Ectodermal cell (in vitro differentiated cells): ENCODE results near the gene MEF2C.

Experiments used
- H3K27ac ChIP-seq: 2 replicates; pipeline ENCODE4 v1.7.0; 2013; ENCODE audit warnings: mild to moderate bottlenecking, low read depth, low read length; ENCODE audit not compliant: insufficient read depth, poor library complexity, severe bottlenecking
- H3K27me3 ChIP-seq: 2 replicates; pipeline ENCODE4 v1.7.0; 2013; ENCODE audit warnings: mild to moderate bottlenecking, low read length; ENCODE audit not compliant: insufficient read depth, control insufficient read depth, poor library complexity, severe bottlenecking
- H3K36me3 ChIP-seq: one replicate; pipeline ENCODE4 v1.7.0; 2013; ENCODE audit warnings: low read length; ENCODE audit not compliant: control insufficient read depth, insufficient read depth
- H3K4me1 ChIP-seq: one replicate; pipeline ENCODE4 v1.7.0; 2013; ENCODE audit warnings: low read length; ENCODE audit not compliant: control insufficient read depth, insufficient read depth
- H3K4me3 ChIP-seq: 2 replicates; pipeline ENCODE4 v1.7.0; 2013; ENCODE audit warnings: low read depth, low read length, control low read depth; ENCODE audit not compliant: insufficient read depth
- H3K9me3 ChIP-seq: 2 replicates; pipeline ENCODE4 v1.7.0; 2013; ENCODE audit warnings: mild to moderate bottlenecking, low read length, moderate library complexity; ENCODE audit not compliant: control insufficient read depth
- WGBS, 2 experiments: methylation state at CpG; one replicate each; pipeline ENCODE4 v1.1.7; 2013; ENCODE audit warnings: missing lambda C conversion rate in 2 of 2; 5-methylcytosine and 5-hydroxymethylcytosine counted together

MEF2C gene

DNA sequence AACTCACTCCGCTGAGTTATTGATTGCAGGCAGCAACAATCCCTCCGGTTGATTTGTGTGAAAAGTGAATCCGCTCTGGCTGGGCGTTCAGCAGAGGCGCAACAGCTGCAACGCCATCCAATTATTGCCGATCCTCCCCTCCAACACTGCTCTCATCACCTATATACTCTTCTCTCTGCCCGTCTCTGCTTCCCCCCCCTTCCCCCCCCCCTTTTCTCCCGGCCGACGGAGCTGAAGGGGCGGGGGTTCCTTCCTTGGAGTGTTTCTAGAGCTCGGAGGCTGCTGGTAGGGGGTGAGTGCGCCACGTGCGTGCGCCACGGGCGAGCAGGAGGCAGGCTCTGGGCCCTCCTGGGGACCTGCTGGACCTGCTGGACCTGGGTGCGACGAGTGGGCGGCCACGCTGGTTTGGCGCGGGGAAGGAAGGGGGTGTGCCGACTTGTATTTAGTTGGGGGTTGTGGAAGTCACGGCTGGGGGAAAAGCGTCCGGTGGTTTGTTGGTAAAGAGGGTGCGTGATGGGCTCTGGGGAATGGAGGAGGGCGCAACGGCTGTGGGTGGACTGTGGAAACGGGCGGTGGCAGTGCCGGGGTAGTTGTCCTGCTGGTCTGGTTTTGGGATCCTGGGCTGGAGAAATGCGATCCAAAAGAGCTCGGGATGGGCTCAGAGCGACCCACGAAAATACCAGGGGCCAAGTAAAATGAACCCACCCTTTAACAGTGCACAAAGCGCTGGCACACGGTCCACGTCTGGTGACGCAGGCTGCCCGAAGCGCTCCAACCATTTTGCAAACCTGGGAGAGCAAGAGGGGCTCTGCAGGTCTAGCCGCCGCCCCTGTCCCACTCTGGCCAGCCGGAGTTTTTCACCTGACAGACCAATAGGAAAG, 6.4 kb upstream of the MEF2C start:
- no peak overlapping the region for H3K27ac ChIP-seq
- H3K27me3 ChIP-seq: peaks cover 60% of the 10 kb centered on the region
- 3 to 4% methylated on average over 44 to 46 of the region's 48 CpGs for WGBS, 2 experiments
- H3K36me3 ChIP-seq: no peaks in the 10 kb centered on the region
- H3K9me3 ChIP-seq: no peaks in the 10 kb centered on the region
- H3K4me1 ChIP-seq: no peaks in the 10 kb centered on the region
- H3K4me3 ChIP-seq: peak overlapping the region; percentile 40

DNA sequence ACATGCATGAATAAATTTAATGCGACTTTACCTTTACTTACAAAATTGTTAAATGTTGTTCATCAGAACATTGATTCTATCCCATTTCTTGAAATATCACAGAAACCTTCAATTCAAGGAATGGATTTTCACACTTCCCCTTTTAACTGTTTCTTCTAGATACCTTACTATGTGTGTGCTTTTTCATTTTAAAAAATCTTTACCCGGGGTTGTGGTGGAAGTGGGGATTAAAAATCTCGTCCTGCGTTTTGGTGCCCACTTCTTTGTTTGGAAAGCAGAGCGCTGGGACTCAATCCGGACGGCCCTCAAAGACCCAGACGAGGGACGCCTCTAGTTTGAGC, 5.8 kb upstream of the MEF2C start:
- Histone ChIP-seq H3K36me3 (no peaks in the 10 kb centered on the region), H3K27ac (no peak overlapping the region), H3K27me3 (peaks cover 66% of the 10 kb centered on the region), H3K4me3 (peak overlapping the region; percentile 40), H3K4me1 (no peaks in the 10 kb centered on the region), H3K9me3 (no peaks in the 10 kb centered on the region)
- WGBS, 2 experiments: 17 to 21% methylated on average over 9 of the region's 9 CpGs

DNA sequence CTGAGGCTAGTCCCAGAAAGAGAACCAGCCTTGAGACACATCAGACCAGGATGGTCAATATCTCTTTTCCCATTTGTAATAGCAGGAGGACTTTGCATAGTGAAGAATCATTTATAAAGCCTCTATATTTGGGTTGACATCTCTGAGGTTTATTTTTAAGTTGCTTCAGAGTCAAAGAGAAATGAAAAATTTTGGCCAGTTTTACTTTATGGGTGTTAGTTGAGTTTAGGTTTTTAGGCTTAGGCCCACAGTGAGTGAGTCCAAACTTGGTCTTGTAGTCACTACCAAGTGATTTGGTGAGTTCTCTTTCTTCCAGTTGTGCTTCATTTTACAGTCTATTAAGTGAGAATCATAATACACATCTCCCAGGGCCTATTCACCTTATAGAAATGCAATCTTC, 5.3 kb upstream of the MEF2C start:
- no peak overlapping the region for H3K4me3 ChIP-seq
- H3K27ac ChIP-seq: no peak overlapping the region
- H3K36me3 ChIP-seq: no peaks in the 10 kb centered on the region
- no peaks in the 10 kb centered on the region for H3K4me1 ChIP-seq
- peaks cover 69% of the 10 kb centered on the region for H3K27me3 ChIP-seq
- no peaks in the 10 kb centered on the region for H3K9me3 ChIP-seq

DNA sequence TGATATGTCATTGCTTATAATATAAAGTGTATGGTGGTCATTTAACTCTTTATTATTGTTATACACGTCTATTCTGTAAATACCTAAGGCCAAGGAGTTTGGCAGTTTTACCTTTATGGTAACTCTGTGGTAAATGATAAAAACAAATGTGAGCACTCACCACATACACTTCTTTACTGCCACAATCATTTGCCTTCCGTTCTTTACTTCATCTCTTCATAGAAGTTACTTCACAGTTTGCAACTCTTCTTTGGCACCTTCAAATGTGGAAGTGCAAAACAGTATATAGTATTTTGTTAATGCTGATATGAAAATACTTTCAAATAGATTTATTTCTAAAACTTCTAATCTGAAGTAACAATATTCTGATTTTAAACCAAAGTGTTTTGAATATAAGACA, 4.4 kb upstream of the MEF2C start:
- Histone ChIP-seq H3K4me1 (peaks cover 3% of the 10 kb centered on the region), H3K9me3 (no peaks in the 10 kb centered on the region), H3K27ac (no peak overlapping the region), H3K4me3 (no peak overlapping the region), H3K36me3 (no peaks in the 10 kb centered on the region), H3K27me3 (peaks cover 79% of the 10 kb centered on the region)
- WGBS, 2 experiments: 60 to 92% methylated on average over 1 of the region's 2 CpGs

DNA sequence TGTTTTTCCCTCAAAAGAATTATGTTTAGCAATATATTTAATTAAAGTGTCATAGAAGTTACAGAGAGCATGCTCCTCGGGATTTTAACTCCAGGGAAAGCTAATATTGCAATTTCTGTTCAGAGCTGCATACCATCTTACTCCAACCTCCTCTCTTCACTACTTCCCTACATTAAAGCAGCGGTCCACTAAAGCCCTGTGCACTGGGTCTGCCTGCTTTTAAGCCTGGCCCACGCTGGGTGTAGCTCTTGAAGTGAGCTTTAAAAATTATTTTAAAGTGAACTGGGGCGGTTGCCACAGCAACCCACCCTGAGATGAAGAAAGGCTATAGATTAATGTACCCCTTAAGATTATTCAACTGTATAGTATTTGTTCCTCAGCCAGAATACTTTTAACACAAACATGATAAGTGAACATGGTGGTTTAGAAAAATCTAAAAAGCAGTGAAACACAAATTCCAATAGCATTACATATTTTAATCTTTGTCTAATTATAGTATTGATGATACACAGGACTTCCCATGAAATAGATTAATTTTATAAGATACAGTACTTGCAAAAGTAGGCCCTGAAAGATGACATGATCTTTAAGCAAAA, 3.9 kb upstream of the MEF2C start:
- no peak overlapping the region for H3K27ac ChIP-seq
- no peak overlapping the region for H3K4me3 ChIP-seq
- 82 to 95% methylated on average over 2 to 4 of the region's 4 CpGs for WGBS, 2 experiments
- no peaks in the 10 kb centered on the region for H3K9me3 ChIP-seq
- no peaks in the 10 kb centered on the region for H3K36me3 ChIP-seq
- peaks cover 84% of the 10 kb centered on the region for H3K27me3 ChIP-seq
- peaks cover 3% of the 10 kb centered on the region for H3K4me1 ChIP-seq

DNA sequence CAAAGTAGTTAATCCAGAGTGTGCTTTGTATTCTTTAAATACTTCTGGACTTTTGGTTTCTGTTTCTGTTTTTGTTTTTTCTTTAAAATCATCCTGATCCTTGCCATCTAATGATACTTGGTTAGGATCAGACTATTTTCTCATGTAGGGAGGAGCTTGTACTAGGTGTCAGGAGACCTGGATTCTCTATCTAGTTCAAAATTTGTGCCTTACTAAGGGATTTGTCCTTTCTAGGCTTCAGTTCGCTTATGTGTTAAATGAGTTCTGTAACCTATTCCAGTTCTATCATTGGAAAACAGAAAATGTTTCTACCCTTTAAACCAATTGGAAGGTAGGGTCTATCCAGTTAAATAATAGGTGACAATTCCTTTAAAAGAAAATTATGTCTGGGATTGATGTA, 3.3 kb upstream of the MEF2C start:
- WGBS, 2 experiments: 100% methylated on average over 1 of the region's 1 CpG
- Histone ChIP-seq H3K27me3 (peaks cover 88% of the 10 kb centered on the region), H3K36me3 (no peaks in the 10 kb centered on the region), H3K27ac (no peak overlapping the region), H3K4me1 (peaks cover 3% of the 10 kb centered on the region), H3K9me3 (no peaks in the 10 kb centered on the region), H3K4me3 (no peak overlapping the region)

DNA sequence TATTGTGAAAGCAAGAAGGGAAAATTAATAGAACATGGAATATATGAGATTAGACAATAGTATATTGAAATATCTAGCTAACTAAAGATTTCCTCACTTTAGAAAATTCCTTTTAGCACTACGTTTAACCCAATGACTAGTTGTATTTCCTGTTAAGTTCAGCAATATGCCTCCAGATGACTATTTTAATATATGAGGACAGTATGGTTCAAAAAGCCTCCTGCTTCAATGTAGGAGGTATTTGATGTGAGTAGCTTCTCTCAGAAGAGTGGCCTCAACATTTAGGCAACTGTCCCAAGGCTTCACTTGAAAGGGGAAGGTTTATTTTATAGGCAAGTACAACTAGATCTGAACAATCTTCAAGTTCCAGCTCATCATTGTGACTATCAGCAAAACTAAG, 2.0 kb upstream of the MEF2C start:
- Histone ChIP-seq H3K4me1 (peaks cover 3% of the 10 kb centered on the region), H3K4me3 (no peak overlapping the region), H3K27me3 (peaks cover 80% of the 10 kb centered on the region), H3K36me3 (no peaks in the 10 kb centered on the region), H3K9me3 (no peaks in the 10 kb centered on the region), H3K27ac (no peak overlapping the region)
- WGBS, 2 experiments: 80% methylated on average over 1 of the region's 1 CpG; no CpG with 5 or more reads in 1 of the 2 experiments

DNA sequence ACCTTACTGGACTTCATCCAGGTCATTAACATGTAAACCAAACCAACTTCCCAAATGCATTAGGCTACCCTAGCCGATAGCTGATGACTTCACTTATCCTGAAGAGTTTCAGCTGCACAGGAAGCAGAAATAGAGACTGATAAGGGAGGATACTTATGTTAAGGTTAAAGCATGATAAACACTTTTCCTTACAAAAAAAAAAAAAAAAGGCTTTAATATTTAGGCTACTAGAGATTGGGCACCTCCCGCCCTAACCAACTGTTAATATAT, 1.6 kb upstream of the MEF2C start:
- Histone ChIP-seq H3K27me3 (peaks cover 75% of the 10 kb centered on the region), H3K27ac (no peak overlapping the region), H3K4me1 (peaks cover 3% of the 10 kb centered on the region), H3K4me3 (peak overlapping the region; percentile 57), H3K9me3 (no peaks in the 10 kb centered on the region), H3K36me3 (no peaks in the 10 kb centered on the region)
- 0 to 17% methylated on average over 1 of the region's 2 CpGs for WGBS, 2 experiments

DNA sequence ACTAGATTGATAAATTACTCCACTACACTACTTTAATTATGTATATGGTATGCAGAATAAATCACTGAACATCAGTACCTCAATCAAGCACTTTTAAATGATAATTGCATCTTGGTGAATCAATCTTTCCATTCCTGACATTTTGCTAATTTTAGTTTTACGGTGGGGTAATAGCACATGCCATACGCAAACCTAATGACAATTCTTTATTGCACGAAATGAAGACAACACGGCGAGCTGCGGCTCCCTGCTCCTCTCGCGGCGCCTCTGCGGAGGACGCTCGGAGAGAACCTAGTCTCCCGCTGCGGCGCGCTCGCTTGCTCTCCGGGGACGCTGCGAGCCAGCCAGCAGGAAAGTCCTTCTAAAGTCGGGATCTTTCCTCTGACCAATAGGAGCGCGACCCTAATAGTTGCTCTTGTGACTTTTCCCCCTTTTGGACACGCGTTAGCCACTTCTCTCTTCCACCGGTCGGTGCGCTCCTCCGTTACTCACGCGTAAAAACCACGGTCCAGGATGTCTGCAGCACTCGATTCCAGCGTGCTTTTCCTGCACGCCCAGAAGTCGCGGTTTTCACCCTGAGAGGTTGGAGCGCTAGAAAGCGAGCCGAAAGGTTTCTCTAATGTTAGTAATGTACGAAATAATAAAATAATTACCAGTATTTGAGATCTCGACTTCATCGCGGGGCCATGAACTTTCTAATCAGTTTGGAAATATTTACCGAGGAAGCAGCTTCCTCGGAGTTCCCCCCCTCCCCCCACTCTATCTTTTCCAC, 1.0 kb upstream of the MEF2C start:
- peak overlapping the region; percentile 57 for H3K4me3 ChIP-seq
- no peaks in the 10 kb centered on the region for H3K9me3 ChIP-seq
- no peak overlapping the region for H3K27ac ChIP-seq
- WGBS, 2 experiments: 0 to 1% methylated on average over 42 to 45 of the region's 46 CpGs
- peaks cover 70% of the 10 kb centered on the region for H3K27me3 ChIP-seq
- H3K4me1 ChIP-seq: peaks cover 3% of the 10 kb centered on the region
- no peaks in the 10 kb centered on the region for H3K36me3 ChIP-seq

DNA sequence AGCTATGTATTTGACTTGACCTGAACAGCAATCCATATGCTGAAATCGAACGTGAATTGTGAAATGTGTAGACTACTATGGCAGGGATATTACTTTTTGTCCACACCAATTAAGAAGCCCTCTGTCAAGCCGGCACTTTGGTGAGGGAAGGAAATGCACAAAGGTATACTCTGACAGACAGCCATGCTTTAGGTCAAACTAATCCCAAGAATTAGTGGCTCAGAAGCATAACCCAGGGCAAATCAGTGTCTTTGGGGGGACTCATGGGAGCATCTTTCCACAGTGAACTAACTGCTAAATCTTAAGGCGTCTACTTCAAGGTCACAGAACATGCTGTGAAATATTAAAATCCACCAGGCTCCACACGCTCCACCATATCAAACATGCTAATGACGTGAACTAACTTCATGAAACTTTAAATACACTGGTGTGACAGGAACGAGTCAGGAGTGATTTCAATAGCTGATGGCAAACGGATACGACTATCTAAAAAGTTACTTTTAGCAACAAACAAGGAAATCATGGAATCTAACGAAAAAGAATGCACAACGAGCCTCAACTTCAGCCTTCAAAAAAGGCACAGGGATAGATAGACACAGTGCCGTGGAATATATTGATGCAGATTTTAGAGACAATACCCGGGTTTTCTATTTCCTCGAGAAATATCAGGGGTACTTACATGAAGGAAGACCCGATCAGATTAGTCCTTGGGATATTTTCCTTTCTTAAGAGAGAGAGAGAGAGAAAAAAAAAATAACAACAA, 527 bp downstream of the MEF2C start:
- H3K27me3 ChIP-seq: peaks cover 55% of the 10 kb centered on the region
- 38 to 48% methylated on average over 14 to 15 of the region's 15 CpGs for WGBS, 2 experiments

More for the DNA sequence above, 527 bp downstream of the MEF2C start:
- H3K27ac ChIP-seq: no peak overlapping the region
- no peaks in the 10 kb centered on the region for H3K9me3 ChIP-seq
- H3K4me1 ChIP-seq: peaks cover 3% of the 10 kb centered on the region
- peak overlapping the region; percentile 57 for H3K4me3 ChIP-seq
- no peaks in the 10 kb centered on the region for H3K36me3 ChIP-seq
